HepG2 (cell line): Measurements from ENCODE around the gene ACYP2. TPM values are rescaled to one million over a fixed set of nuclear protein-coding genes. Genes with fewer than 3 reads are reported as not detected.

Experiments
- BCL6 ChIP-seq: IDR thresholded peaks from 2 replicates; pipeline ENCODE4 v1.6.1; 2016; ENCODE audit warnings: missing genetic modification reagents, missing compliant biosample characterization
- CREB1 ChIP-seq, 2 experiments: fragments of 450-650 bp in 1 of 2; IDR thresholded peaks; 2 replicates each; pipeline ENCODE4 v1.6.1; 2016 to 2017; ENCODE audit warnings: control low read depth in 1 of 2, mild to moderate bottlenecking in 1 of 2, missing compliant biosample characterization in 1 of 2, missing genetic modification characterization in 1 of 2
- EP300 ChIP-seq, 3 experiments: sonication (generic) in 1 of 3; formaldehyde crosslinking in 1 of 3; IDR thresholded peaks; 2 replicates each; pipeline versions ENCODE4 v1.5.1 to v1.6.1; 2011 to 2020; ENCODE audit warnings: low read depth in 2 of 3, low read length in 2 of 3, borderline replicate concordance in 1 of 3, improper control_type of control experiment in 1 of 3, mild to moderate bottlenecking in 1 of 3, missing genetic modification reagents in 1 of 3, moderate library complexity in 1 of 3
- FOSL2 ChIP-seq: sonication (generic); formaldehyde crosslinking; IDR thresholded peaks from 2 replicates; pipeline ENCODE4 v1.4.0; 2020; ENCODE audit warnings: missing genetic modification reagents
- GATAD2A ChIP-seq: IDR thresholded peaks from 2 replicates; pipeline ENCODE4 v1.6.1; 2016
- GMEB2 ChIP-seq: IDR thresholded peaks from 2 replicates; pipeline ENCODE4 v1.6.1; 2016; ENCODE audit warnings: missing biosample characterization, missing genetic modification reagents, low read depth
- KDM3A ChIP-seq: IDR thresholded peaks from 2 replicates; pipeline ENCODE4 v1.6.1; 2018; ENCODE audit warnings: low read depth, missing compliant biosample characterization
- MXI1 ChIP-seq: IDR thresholded peaks from 3 replicates; pipeline ENCODE4 v1.6.1; 2012; ENCODE audit warnings: low read depth, low read length, inconsistent platforms, borderline replicate concordance
- NR2C2 ChIP-seq: sonication (generic); formaldehyde crosslinking; IDR thresholded peaks from 2 replicates; pipeline ENCODE4 v1.4.0; 2020; ENCODE audit warnings: missing genetic modification reagents, mild to moderate bottlenecking, moderate library complexity, borderline replicate concordance
- PATZ1 ChIP-seq: sonication (generic); formaldehyde crosslinking; IDR thresholded peaks from 2 replicates; pipeline ENCODE4 v1.4.0; 2020; ENCODE audit warnings: missing genetic modification reagents
- POLR2G ChIP-seq: fragments of 200-400 bp; formaldehyde crosslinking; IDR thresholded peaks from 2 replicates; pipeline ENCODE4 v1.6.1; 2018; ENCODE audit warnings: mild to moderate bottlenecking, low read depth, low read length, moderate library complexity
- RORA ChIP-seq: sonication (generic); formaldehyde crosslinking; IDR thresholded peaks from 2 replicates; pipeline ENCODE4 v1.5.0; 2020; ENCODE audit warnings: mild to moderate bottlenecking, missing genetic modification reagents, moderate library complexity
- SETDB1 ChIP-seq: sonication (generic); formaldehyde crosslinking; IDR thresholded peaks from 2 replicates; pipeline ENCODE4 v1.5.1; 2020; ENCODE audit warnings: missing genetic modification reagents, mild to moderate bottlenecking, borderline replicate concordance
- ZBTB7A ChIP-seq: sonication (generic); formaldehyde crosslinking; IDR thresholded peaks from 2 replicates; pipeline ENCODE4 v1.8.0; 2022; ENCODE audit warnings: mild to moderate bottlenecking, missing genetic modification reagents
- ZFP62 ChIP-seq: sonication (generic); formaldehyde crosslinking; IDR thresholded peaks from 2 replicates; pipeline ENCODE4 v1.4.0; 2020; ENCODE audit warnings: missing genetic modification reagents
- ZMYM3 ChIP-seq: sonication (generic); formaldehyde crosslinking; IDR thresholded peaks from 2 replicates; pipeline ENCODE4 v1.5.1; 2020; ENCODE audit warnings: mild to moderate bottlenecking, missing genetic modification reagents
- ZNF281 ChIP-seq: sonication (generic); formaldehyde crosslinking; IDR thresholded peaks from 2 replicates; pipeline ENCODE4 v1.4.0; 2020; ENCODE audit warnings: missing genetic modification reagents, borderline replicate concordance
- ZNF44 ChIP-seq: sonication (generic); formaldehyde crosslinking; IDR thresholded peaks from 2 replicates; pipeline ENCODE4 v1.5.1; 2020; ENCODE audit warnings: mild to moderate bottlenecking, missing genetic modification reagents
- ZNF678 ChIP-seq: sonication (generic); formaldehyde crosslinking; IDR thresholded peaks from 2 replicates; pipeline ENCODE4 v1.4.0; 2020; ENCODE audit warnings: mild to moderate bottlenecking, missing genetic modification reagents
- ZNF749 ChIP-seq: sonication (generic); formaldehyde crosslinking; IDR thresholded peaks from 2 replicates; pipeline ENCODE4 v1.8.0; 2022; ENCODE audit warnings: mild to moderate bottlenecking, missing genetic modification reagents, moderate library complexity, borderline replicate concordance
- polyA plus RNA-seq, 8 experiments: library from polyadenylated mRNA; depleted of rRNA in 3 of 8; stranded (reverse) in 7 of 8; unstranded in 1 of 8; fragments of >200 nt; fragmentation: Illumina TruSeq in 4 of 8; extraction: Trizol in 4 of 8; gene quantifications; 2 replicates each; pipeline versions ENCODE4 v1.2.1 to v1.2.3, GENCODE V29; 2011 to 2016; ENCODE audit warnings: low read depth in 4 of 8, missing spikeins in 1 of 8, mixed read lengths in 1 of 8; ENCODE audit not compliant: insufficient read depth in 1 of 8
- total RNA-seq, 5 experiments: library from RNA; depleted of rRNA; stranded (reverse); fragments of >200 nt; fragmentation: Illumina TruSeq; extraction: Trizol; gene quantifications; 2 replicates each; pipeline ENCODE4 v1.2.3, GENCODE V29; 2016; ENCODE audit warnings: low read depth in 1 of 5
- TF ChIP-seq, protein P1 (sequence below): sonication (generic); formaldehyde crosslinking; IDR thresholded peaks from 2 replicates; pipeline ENCODE4 v1.4.0; 2020; ENCODE audit warnings: missing genetic modification reagents
- TF ChIP-seq, protein P2 (sequence below): sonication (generic); formaldehyde crosslinking; conservative IDR thresholded peaks from 2 replicates; pipeline ENCODE4 v1.8.0; 2022; ENCODE audit warnings: missing genetic modification reagents

The ACYP2 gene
- total and polyA plus RNA-seq, 2 of the 13 experiments (the other 11 are each of a cell fraction or from before 2014, with no cell fraction given), result 12.3 to 12.7 TPM

GRCh38 chr2:54122939-54123338, 7.5 kb downstream of the ACYP2 start (continued):
- TF ChIP-seq GMEB2 (no peak), NR2C2 (no peak), ZBTB7A (CRISPR knock-in tag) (no peak), ZNF44 (CRISPR knock-in tag) (0 out of 2 replicates have a peak, but pooled peaks have one; percentile 43), RORA (CRISPR knock-in tag) (no peak), KDM3A (no peak), GATAD2A (CRISPR knock-in tag) (peak; percentile 63), PATZ1 (CRISPR knock-in tag) (no peak), ZMYM3 (no peak), FOSL2 (CRISPR knock-in tag) (peak; percentile 97), BCL6 (no peak), MXI1 (peak; percentile 42; the same call in 1 of the 3 replicates), ZNF749 (no peak), SETDB1 (CRISPR knock-in tag) (no peak), ZFP62 (CRISPR knock-in tag) (no peak), POLR2G (no peak), ZNF281 (CRISPR knock-in tag) (no peak), EP300 (IDR thresholded peaks at IDR 0.05; ENCODE audit: low read depth in 2 of 2, low read length in 2 of 2) (0 out of 4 replicates have a peak, but pooled peaks of 1 of the 2 experiments have one; percentile 22), EP300 (CRISPR knock-in tag; IDR thresholded peaks at IDR 0.05; ENCODE audit: borderline replicate concordance) (no peak), ZNF678 (no peak), CREB1 (IDR thresholded peaks at IDR 0.05) (peak; percentile 43; the same call in 1 of the 2 replicates), CREB1 (CRISPR knock-in tag; IDR thresholded peaks at IDR 0.05) (no peak)
- TF ChIP-seq, protein P1, sequence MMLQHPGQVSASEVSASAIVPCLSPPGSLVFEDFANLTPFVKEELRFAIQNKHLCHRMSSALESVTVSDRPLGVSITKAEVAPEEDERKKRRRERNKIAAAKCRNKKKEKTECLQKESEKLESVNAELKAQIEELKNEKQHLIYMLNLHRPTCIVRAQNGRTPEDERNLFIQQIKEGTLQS, result no peak; the same call in 1 of the 2 replicates
- TF ChIP-seq, protein P2, sequence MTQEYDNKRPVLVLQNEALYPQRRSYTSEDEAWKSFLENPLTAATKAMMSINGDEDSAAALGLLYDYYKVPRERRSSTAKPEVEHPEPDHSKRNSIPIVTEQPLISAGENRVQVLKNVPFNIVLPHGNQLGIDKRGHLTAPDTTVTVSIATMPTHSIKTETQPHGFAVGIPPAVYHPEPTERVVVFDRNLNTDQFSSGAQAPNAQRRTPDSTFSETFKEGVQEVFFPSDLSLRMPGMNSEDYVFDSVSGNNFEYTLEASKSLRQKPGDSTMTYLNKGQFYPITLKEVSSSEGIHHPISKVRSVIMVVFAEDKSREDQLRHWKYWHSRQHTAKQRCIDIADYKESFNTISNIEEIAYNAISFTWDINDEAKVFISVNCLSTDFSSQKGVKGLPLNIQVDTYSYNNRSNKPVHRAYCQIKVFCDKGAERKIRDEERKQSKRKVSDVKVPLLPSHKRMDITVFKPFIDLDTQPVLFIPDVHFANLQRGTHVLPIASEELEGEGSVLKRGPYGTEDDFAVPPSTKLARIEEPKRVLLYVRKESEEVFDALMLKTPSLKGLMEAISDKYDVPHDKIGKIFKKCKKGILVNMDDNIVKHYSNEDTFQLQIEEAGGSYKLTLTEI (CRISPR knock-in tag), result no peak
